HS-5 (cell line): ENCODE data around the gene LTBP3.

Experiments used
- DNase-seq: peaks from one replicate; pipeline ENCODE4 v3.0.0-alpha.2; 2012; ENCODE audit warnings: low read depth

Gene LTBP3

DNA sequence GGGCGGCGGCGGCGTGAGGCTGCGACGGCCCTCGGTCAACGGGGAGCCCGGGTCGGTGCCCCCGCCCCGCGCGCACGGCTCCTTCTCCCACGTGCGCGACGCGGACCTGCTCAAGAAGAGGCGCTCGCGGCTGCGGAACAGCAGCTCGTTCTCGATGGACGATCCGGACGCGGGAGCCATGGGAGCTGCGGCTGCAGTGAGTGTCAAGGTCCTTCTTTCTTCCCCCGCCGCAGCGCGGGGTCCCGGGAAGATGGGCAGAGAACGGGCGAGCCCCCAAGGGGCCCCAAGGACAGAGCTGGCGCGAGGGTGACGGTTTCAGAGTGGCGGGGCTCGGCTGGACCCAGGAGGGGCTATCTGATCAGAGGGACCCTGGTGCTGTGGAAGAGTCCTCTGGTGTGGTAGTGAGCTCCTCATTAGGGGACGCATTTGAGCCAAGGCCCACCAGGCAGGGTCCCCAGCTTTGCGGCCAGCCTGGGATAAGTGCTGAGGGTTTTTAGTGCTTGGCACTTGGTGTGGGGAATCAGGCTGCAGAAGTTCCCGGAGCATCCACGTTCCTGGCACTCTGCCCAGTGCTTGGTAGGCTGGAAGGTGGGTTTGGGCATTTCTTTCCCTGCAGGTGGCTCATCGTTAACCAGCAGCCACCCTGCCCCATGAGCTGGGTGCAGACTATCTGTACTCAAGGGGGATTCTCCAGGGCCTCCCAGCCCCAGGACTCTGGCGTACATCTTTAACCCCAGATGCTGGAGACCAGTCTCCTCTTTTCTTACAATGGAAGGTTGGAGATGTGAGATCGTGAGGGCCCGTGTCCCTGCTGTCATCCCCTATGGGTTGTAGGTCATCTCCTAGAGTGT lies 27.5 kb upstream of the LTBP3 start:
- no peak for DNase-seq

DNA sequence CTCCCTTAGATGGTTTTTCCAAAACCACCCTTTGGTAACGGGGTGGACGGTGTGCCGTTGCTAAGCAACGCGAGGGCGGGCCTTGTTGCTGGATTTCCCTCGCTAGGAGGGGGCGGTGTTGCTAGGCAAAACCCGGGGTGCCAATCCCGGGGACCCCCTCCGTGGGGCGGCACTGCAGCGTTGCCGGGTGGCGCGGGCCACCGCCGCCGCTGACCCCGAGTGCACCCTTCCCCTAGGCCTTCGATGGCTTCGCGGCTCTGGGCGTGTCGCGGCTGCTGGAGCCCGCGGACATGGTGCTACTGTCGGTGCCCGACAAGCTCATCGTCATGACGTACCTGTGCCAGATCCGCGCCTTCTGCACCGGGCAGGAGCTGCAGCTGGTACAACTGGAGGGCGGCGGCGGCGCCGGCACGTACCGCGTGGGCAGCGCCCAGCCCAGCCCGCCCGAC lies 26.6 kb upstream of the LTBP3 start:
- DNase-seq = no peak

DNA sequence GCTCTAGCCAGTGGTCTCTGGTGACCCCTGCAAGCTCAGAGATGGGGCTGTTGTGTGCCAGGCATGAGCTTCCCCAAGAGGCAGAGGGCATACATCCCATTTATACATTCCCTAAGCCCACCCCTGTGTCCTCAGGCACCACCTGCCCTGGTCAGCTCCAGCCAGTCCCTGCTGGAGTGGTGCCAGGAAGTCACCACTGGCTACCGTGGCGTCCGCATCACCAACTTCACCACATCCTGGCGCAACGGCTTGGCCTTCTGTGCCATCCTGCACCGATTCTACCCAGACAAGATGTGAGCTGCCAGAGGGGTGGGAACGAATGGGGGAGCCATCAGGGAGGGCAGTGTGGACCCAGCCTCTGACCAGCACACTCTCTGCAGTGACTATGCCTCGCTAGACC lies 25.9 kb upstream of the LTBP3 start:
- no peak for DNase-seq

DNA sequence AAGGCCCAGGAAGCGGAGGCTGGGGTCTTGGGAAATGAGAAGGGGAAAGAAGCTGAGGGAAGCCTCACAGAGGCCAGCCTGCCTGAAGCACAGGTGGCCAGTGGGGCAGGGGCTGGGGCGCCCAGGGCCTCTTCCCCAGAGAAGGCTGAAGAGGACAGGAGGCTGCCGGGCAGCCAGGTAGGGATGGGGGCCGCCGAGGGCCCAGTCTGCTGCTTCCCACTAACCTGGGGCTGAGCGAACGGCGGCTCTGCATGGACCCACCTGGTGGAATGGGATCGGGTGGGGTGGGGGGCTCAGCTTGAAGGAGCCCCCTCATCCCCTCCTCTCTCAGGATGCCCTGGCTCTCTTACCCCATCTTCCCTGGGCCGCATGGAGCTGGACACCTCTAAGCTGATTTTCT lies 25.4 kb upstream of the LTBP3 start:
- DNase-seq = no peak

DNA sequence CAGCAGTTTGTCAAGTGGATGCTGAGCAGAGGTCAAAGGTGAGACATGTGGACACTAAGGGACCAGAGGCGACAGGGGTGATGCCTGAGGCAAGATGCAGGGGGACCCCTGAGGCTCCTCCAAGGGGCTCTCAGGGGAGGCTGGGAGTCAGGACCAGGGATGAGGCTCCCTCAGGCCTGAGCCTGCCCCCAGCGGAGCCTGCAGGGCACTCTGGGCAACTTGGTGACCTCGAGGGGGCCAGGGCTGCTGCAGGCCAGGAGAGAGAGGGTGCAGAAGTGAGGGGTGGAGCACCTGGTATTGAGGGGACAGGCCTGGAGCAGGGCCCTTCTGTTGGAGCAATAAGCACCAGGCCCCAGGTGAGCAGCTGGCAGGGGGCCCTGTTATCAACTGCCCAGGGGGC lies 23.8 kb upstream of the LTBP3 start:
- no peak for DNase-seq

DNA sequence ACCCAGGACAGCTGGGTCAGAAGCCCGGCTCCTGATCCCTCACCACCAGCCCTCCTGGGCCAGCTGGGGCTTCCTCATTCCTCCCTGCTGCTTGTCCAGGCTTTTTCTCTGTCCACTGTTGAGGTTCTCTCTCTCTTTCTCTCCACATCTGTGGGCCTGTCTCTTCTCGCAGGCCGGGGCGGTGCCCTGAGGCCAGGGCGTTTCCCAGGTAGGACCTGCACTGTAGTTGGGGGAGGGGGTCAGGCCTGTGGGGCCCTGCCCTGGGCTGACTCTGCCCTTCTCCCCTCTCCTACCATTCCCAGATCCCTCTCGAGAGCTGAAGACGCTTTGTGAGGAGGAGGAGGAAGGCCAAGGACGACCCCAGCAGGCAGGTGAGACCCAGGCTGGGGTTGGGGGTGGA lies 22.6 kb upstream of the LTBP3 start:
- DNase-seq = no peak

DNA sequence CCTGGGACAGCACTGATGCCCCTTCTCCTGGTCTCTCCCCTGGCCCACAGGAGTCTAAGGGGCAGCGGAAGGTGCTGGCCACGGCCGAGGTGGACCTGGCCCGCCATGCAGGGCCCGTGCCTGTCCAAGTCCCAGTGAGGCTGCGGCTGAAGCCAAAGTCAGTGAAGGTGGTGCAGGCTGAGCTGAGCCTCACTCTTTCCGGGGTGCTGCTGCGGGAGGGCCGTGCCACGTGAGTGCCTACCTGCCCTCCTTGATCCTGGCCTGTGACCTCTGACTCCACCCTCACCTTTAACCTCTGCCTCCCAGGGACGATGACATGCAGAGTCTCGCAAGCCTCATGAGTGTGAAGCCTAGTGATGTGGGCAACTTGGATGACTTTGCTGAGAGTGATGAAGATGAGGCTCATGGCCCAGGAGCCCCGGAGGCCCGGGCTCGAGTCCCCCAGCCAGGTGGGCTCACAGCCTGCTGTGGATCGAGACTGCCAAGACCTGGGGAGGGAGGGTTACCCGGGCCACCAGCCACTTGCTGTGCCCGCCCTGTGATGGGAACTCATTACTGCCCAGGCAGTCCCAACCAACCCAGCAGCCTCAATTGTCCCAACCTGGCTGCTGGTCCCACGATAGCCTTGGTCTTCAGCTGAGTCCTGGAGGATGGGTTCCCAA lies 22.0 kb upstream of the LTBP3 start:
- no peak for DNase-seq

DNA sequence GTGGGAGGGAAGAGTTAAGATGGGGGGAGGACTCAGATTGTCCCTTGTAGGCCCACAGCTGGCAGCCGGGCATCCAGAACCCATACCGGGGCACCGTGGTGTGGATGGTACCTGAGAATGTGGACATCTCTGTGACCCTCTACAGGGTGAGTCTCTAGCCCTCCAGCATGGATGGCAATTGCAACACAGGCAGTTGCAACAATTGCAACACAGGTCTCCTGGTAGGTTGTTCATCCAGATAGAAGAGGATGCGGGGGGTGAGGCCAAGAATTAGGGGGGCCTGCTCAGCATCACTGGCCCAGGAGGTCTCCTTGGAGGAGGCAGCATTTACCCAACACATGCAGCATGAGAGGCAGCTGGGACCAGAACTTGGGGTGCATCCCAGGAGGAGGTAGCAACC lies 21.1 kb upstream of the LTBP3 start:
- DNase-seq = no peak

DNA sequence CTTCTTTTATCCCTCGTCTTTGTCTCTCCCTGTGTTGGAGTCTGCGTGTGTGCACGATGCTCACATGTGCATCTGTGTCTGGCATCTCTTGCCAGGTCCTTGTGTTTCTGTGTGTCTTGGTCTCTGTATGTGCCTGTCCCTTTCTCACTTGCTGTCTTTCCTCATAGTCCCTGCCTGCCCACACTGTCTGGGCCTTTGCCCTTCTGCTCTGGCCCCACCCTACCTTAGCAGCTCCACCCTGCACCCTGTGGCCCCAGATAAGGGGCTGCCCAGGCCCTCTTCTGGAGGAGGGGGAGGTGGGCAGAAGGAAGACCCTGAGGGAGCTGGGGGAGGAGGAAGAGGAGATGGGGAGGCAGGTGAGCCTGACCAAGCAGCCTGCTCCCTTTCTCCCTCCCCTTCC lies 20.5 kb upstream of the LTBP3 start:
- no peak for DNase-seq

DNA sequence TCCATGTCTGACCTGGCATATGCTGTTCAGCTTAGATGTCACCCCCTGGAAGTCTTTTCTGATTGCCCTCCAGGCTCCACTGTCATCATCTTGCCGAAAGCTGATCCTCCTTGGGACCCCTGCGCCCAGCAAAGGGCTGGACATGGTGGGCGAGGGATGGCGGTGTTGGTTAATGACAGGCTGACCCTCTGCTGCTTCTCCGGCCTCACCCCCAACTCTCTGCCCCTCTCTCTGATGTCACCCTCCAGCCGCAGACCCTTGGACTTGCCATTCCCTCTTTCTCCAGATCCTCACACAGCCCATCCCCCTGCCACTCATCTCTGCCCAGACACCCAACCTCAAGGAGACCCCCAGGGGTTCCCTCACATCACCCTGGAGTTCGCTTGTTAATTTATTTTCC lies 20.0 kb upstream of the LTBP3 start:
- DNase-seq = no peak

DNA sequence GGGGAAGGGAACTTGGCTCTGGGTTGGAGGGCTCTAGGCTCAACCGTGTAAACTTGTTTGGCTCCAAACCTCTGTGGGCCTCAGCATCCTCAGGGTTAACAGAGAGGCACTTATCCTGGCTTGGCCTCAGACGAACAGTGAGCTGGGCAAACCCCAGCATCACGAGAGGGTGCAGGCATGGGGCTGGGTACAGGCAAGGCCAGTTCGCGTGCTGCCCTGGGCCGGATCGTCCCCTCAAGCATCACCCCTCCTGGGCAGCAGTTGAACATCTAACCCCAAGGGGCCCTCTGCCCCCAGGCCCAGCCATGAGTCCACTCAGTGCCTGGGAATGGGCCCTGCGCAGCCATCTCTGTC lies 19.6 kb upstream of the LTBP3 start:
- no peak for DNase-seq

DNA sequence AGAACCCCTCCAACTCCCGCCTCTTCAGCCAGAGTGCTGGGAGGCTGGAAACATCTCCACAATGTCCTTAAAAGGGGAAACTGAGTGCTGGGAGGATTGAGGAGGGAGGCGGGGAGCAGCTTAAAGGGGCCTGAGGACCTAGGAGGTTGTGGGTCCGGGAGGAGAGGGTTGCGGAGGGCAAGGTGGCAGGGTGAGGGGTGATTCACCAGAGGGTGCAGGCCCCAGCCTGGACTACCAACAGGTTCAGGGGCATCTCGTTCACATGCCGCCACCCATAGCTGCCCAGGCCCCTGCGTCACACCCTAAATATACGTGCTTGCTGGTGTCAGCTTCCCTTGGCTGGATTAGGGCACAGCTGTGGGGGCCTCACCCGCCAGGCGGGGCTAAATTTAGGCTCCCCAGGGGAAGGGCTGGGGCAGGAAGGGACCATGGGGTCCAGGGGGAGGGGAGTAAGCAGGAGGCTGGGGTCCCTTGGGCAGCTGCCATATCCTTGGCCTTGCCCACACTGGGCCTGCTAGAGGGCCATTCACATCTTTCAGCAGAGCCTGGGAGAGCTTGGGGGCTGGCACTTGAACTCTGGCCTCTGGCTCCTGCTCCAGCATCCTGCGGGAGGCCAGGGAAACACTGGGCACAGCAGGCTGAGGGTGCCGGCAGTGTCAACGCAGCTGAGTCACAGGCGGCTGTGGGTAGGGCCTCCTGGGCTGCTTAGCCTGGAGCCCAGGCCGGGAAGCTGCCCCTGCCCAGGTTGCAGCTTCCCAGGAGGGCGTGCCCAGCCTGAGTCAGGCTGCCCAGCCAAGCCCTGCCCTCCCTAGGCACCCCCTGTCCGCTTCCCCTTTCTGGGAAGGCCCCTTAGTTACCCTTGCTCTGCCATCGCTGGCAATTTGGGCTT lies 19.0 kb upstream of the LTBP3 start:
- DNase-seq = no peak

DNA sequence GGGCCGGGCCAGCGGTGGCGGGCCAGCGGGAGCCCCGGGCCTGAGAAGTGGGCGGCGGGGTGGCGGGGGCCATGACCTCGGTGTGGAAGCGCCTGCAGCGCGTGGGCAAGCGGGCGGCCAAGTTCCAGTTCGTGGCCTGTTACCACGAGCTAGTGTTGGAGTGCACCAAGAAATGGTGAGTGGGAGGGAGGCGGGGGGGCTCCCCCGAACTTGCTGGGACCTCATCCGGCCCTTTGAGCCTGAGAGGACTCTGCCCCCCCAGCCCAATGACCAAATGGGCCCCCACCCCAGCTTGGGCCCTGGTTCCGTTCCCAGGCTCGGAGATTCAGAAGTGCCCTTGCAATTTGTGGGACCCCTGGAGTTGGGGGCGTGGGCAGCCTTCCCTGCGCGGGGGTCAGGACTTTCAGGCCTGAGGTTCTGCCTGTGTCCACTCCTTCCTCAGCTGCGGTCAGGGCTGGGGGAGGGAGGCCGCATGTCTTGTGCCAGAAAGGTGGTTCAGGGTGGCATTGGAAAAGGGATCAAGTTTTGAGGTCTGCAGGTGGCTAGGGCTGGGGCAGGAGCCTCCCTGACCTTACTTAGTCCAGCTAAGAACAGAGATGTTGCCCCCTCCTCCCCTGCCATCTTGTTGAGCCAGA lies 18.2 kb upstream of the LTBP3 start:
- DNase-seq = no peak

DNA sequence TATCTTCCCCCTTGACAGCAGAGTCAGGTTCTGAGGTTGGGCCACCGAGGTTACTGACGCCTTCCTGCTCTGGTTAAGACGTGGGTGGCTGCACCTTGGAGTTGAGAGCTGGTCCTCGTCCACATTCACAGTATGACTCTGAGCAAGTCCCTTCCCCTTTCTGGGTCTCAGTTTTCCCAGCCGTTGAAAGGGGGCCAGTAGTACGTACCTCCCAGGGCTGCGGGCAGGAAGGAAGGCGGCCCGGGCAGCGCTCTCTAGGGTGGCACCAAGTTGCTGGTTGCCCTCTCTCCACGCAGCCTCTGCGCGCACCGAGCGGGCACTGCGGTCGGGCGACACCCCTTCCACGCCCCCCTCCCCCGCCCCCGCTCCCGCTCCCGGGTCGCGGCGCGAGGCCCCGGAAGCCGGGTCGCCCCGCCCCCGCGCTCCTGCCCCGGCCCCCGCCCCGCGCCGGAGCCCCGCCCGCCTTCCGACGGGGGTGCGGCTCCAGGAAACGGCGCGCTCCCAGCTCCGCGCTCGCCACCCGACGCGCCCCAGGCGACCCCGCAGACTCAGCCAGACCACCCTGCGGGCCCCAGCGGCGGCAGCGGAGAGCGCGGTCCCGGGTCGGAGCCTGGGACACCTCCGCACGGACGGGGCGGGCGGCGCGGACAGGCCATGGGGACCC lies 17.5 kb upstream of the LTBP3 start, which contains the start of gene EHBP1L1:
EHBP1L1 (plus strand) TSS at position 486 of the 664 bp plus-strand sequence. CDS start 250 bp downstream, outside the sequence.
- no peak for DNase-seq

DNA sequence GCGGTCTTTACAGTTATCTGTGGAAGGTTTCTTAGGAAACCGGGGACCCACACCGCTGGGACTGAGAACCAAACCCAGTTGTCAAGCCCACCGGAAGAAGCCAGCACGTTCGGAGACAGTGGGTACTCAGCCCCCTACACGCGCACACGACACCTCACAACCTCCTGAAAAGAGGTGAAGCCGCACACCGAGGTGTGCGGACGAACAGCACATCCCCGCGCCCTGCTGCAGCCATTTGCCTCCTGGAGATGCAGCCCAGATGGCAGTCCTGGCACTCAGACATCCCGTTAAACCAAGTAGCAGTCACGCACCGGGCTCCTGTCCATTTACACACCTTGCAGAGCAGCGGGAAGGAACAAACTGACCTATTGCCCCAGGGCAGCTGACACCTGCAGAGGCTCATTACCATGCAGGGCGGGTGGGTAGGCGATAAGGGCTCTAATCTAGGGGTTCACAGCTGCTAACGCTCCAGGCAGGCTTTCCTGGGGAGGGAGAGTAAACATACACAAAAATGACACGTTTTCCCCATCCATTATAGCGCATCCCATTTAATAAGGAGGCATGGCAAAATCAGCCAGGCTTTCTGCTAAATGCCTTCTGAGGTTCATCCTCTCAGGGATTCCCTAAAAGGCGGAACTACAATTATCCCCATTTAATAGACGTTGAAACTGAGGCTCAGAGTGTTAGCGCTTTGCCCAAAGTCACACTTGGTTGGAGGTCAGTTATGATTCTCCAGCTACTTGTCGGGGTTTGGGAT lies 16.8 kb upstream of the LTBP3 start:
- DNase-seq = no peak

DNA sequence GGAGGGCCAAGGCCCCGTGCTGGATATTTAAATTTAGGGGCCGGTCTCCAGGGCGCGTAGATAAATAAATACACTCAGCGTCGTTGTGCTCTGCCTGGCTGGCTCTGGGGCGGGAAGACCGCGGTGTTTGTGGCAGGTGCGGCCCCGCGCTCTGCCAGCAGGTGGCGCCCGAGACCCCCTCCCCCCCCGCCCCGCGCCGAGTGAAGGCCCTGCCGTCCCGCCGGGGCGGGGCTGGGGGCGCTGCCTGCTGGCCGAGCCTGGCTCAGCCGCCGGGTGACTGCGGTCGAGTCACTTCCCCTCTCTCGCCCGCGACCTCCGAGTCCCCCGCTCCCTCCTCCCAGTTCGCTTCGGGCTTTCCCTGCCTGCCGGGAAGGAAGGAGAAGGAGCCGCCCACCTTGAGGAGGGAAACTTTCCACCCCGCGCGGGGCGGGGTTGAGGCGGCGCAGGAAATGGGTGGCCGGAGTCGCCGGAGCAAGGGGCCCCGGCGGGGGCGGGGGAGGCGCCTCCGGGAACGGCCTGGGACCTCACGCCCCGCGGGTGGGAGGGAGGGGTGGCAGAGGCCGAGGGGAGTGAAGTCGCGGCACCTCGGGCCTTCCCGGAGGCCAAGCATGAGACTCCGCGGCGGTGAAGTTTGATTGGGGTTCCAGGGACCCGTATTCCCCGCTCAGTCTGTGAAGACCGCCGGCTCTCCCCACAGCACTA lies 16.1 kb upstream of the LTBP3 start:
- peak; percentile 82 for DNase-seq

DNA sequence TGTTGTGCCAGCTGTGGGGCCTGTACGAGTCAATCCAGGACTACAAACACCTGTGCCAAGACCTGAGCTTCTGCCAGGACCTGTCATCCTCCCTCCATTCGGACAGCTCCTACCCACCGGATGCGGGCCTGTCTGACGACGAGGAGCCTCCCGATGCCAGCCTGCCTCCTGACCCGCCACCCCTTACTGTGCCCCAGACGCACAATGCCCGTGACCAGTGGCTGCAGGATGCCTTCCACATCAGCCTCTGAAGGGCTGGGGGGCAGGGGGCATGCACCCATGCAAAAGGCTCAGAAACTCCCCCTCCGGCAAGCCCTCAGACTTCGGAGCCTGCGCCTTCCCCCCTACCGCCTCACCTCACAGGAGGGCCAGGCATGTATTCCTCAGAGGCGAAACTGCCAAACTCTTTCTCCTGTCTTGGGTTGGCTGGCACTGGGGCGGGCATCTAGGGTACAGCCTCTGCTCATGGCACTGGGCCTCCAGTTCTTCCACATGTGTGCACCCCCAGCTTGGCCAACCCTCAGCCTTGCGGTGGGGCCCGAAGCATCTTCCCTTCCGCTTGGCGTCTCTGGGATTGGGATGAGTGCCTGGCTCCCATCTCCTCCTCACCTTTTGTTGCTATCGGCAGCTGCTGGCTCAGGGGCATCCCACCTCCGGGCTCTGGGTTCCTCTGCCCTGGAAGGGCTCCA lies 15.4 kb upstream of the LTBP3 start:
- no peak for DNase-seq

DNA sequence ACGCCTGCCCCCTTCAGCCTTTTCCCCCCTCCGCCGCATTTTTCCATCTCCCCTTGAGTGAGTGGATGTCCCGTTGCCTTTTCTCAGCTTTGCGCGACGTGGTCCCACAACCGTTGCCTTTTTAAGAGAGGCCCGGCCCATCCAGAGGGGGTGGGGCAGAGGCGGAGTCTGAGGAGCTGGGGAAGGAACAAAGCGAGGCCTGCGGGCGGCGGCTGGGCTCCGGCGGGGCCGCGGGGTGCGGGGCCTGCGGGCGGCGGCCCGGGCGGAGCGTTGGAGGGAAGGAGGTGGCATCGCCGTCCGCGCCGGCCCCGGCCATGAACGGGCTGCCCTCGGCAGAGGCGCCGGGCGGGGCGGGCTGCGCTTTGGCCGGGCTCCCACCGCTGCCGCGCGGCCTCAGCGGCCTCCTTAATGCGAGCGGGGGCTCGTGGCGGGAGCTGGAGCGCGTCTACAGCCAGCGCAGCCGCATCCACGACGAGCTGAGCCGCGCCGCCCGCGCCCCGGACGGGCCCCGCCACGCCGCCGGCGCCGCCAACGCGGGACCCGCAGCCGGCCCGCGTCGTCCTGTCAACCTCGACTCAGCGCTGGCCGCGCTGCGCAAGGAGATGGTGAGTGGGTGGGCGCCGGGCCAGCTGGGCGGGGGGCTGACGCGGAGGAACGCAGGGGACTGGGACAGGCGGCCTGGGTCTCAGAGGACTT lies 14.3 kb upstream of the LTBP3 start, which contains the start of gene FAM89B:
FAM89B (plus strand) TSS at position 183 of the 696 bp plus-strand sequence; CDS start at position 315, 132 bp downstream.
- no peak for DNase-seq

DNA sequence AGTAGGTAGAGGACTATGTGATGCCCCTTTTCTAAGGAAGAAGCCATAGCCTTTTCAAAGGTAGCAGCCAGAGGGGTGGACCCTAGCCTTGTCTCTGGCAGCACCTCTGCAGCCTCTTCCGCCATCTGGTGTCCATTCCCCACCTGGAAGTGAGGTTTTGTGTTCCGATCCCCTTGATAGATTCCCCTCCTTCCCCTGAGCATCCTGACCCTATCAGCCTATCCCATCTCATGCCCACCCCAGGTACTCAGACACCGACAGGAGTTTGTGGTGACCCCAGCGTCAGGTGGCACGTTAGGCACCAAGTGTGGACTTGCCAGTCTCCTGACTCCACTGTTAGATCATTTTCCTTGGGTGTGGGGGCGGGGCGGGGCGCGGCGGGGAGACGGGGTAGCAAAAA lies 13.8 kb upstream of the LTBP3 start:
- no peak for DNase-seq
